ENCODE data around the gene FSTL4.

The FSTL4 gene

GRCh38 chr5:133155326-133155969 lies 456.9 kb downstream of the FSTL4 start:
- Histone ChIP-seq H4K20me1 (no peaks in the 10 kb centered on the region), H3K9ac (no peak overlapping the region), H3K4me1 (no peaks in the 10 kb centered on the region), H3K36me3 (no peaks in the 10 kb centered on the region), H3K27ac (no peak overlapping the region), H3K4me2 (no peak overlapping the region), H3K9me3 (no peaks in the 10 kb centered on the region), H3K27me3 (no peaks in the 10 kb centered on the region), H3K4me3 (no peak overlapping the region)
- TF ChIP-seq Cebpa-rat (IDR thresholded peaks at IDR 0.05) = no peak

- H4K20me1 ChIP-seq = no peaks in the 10 kb centered on the region
- H3K9me3 ChIP-seq = no peaks in the 10 kb centered on the region
- no peak for TF ChIP-seq Cebpa-rat (IDR thresholded peaks at IDR 0.05)
- H3K4me2 ChIP-seq = no peak overlapping the region
- no peaks in the 10 kb centered on the region for H3K36me3 ChIP-seq
- no peak overlapping the region for H3K27ac ChIP-seq
- H3K4me1 ChIP-seq = peaks cover 9% of the 10 kb centered on the region; the same call in 1 of the 2 replicates
- H3K9ac ChIP-seq = no peak overlapping the region
- H3K27me3 ChIP-seq = no peaks in the 10 kb centered on the region
- no peak overlapping the region for H3K4me3 ChIP-seq
Observed at GRCh38 chr5:133154274-133155075, 457.9 kb downstream of the FSTL4 start.

- H3K9ac ChIP-seq = no peak overlapping the region
- H3K4me3 ChIP-seq = no peak overlapping the region
- no peak for TF ChIP-seq Cebpa-rat (IDR thresholded peaks at IDR 0.05)
- H3K4me2 ChIP-seq = no peak overlapping the region
- H4K20me1 ChIP-seq = no peaks in the 10 kb centered on the region
- peaks cover 32% of the 10 kb centered on the region for H3K4me1 ChIP-seq
- H3K9me3 ChIP-seq = no peaks in the 10 kb centered on the region
- no peaks in the 10 kb centered on the region for H3K27me3 ChIP-seq
- H3K36me3 ChIP-seq = no peaks in the 10 kb centered on the region
- no peak overlapping the region for H3K27ac ChIP-seq
Observed at GRCh38 chr5:133150909-133151544, 461.3 kb downstream of the FSTL4 start.

- H3K27ac ChIP-seq = 0 out of 2 replicates have a peak overlapping the region, but pooled peaks have one; percentile 3
Observed at GRCh38 chr5:133149345-133149744, 463.0 kb downstream of the FSTL4 start.

GRCh38 chr5:133147815-133148567 lies 464.4 kb downstream of the FSTL4 start:
- no peaks in the 10 kb centered on the region for H4K20me1 ChIP-seq
- peak overlapping the region; percentile 66 for H3K4me2 ChIP-seq
- H3K9me3 ChIP-seq = peaks cover 16% of the 10 kb centered on the region
- no peak for TF ChIP-seq Cebpa-rat (IDR thresholded peaks at IDR 0.05)
- no peaks in the 10 kb centered on the region for H3K27me3 ChIP-seq
- H3K9ac ChIP-seq = 0 out of 2 replicates have a peak overlapping the region, but pooled peaks have one; percentile 12
- H3K4me3 ChIP-seq = no peak overlapping the region
- H3K27ac ChIP-seq = peak overlapping the region; percentile 41; the same call in 1 of the 2 replicates
- no peaks in the 10 kb centered on the region for H3K36me3 ChIP-seq
- H3K4me1 ChIP-seq = peaks cover 32% of the 10 kb centered on the region

More at GRCh38 chr5:133149345-133149744, 463.0 kb downstream of the FSTL4 start:
- no peak overlapping the region for H3K4me3 ChIP-seq
- H3K9ac ChIP-seq = no peak overlapping the region
- H3K4me1 ChIP-seq = peaks cover 32% of the 10 kb centered on the region
- no peaks in the 10 kb centered on the region for H3K27me3 ChIP-seq
- no peaks in the 10 kb centered on the region for H3K36me3 ChIP-seq
- peaks cover 5% of the 10 kb centered on the region for H3K9me3 ChIP-seq
- TF ChIP-seq Cebpa-rat (IDR thresholded peaks at IDR 0.05) = no peak
- H4K20me1 ChIP-seq = no peaks in the 10 kb centered on the region
- no peak overlapping the region for H3K4me2 ChIP-seq

GRCh38 chr5:133147411-133147810 lies 464.9 kb downstream of the FSTL4 start:
- Histone ChIP-seq H3K4me1 (peaks cover 32% of the 10 kb centered on the region), H3K4me2 (peak overlapping the region; percentile 66)
- no peak for TF ChIP-seq Cebpa-rat (IDR thresholded peaks at IDR 0.05)

More at GRCh38 chr5:133147411-133147810, 464.9 kb downstream of the FSTL4 start:
- H3K4me3 ChIP-seq = no peak overlapping the region
- H3K27ac ChIP-seq = 0 out of 2 replicates have a peak overlapping the region, but pooled peaks have one; percentile 41
- no peaks in the 10 kb centered on the region for H3K27me3 ChIP-seq
- H4K20me1 ChIP-seq = no peaks in the 10 kb centered on the region
- no peak overlapping the region for H3K9ac ChIP-seq
- no peaks in the 10 kb centered on the region for H3K36me3 ChIP-seq
- peaks cover 16% of the 10 kb centered on the region for H3K9me3 ChIP-seq
